ENCODE measurements around the gene C1R.
"Not testable (repeated sequence)": the region's sequence is repeated elsewhere in the genome, so short reads cannot be mapped to it uniquely, and the experiment has no call there.

Gene C1R

DNA sequence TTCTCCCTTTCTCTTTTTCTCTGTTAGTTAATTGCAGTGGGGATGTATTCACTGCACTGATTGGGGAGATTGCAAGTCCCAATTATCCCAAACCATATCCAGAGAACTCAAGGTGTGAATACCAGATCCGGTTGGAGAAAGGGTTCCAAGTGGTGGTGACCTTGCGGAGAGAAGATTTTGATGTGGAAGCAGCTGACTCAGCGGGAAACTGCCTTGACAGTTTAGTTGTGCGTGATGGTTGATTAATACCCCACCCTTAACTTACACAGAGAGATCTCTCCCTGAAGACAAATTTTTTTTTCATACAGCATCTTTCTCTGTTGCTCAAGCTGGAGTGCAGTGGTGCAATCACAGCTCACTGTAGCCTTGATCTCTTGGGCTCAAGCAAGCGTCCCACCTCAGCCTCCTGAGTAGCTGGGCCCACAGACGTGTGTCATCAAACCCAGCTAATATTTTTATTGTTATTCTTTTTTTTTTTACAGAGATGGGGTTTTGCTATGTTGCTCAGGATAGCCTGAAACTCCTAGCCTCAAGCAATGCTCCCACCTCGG, 27.1 kb downstream of the C1R start:
- no peak for DNase-seq

DNA sequence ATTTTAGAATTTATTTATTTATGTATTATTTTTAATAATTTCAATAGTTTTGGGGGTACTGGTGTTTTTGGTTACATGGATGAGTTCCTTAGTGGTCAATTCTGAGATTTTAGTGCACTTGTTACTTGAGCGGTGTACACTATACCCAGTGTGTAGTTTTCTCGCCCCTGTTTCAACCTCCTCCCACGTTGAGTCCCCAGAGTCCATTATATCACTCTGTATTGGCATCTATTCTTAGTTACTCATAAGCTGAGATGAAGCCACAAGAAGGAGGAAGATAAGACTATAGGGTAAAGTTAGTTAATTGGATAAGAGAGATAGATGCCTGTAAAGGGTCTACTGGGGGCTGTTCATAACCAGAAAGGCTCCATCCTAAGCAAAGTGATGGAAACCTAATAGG, 27.7 kb downstream of the C1R start:
- DNase-seq: no peak

DNA sequence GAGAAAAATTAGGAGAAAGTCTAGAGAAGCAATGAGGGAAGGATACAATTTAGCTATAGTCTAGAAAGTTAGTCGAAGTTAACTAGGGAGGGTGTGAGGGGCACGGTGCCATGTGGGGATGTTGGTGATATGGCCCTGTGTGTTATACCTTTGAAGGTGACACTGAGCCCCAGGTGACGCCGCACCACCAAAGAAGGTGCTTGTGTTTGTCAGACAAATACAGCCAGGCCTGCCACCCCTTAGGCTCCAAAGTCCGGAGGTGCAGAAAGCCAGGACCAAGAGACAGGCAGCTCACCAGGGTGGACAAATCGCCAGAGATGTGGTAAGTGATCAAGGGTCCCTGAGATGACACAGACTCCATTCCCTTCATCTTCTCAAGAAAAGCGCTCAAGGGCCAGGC, 30.6 kb downstream of the C1R start:
- no peak for DNase-seq

DNA sequence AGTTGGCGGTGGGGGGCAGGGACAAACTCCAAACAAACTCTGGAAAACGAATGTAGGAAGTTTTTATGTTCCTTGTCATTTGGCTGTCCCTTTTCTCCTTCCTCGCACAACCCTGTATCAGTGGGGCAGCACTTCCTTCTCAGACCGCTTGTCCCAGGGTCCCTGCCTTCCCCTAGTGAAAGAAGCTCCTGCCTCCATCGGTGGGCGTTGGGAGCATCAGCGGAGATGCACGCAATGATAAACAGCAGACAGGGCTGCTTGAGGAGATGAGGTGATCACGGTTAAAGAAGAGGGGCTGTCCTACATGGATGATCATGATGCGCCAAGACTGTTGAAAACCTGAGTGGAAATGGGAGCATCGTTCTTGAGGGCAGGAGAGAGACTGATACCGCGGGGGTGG, 31.1 kb downstream of the C1R start:
- DNase-seq: no peak

DNA sequence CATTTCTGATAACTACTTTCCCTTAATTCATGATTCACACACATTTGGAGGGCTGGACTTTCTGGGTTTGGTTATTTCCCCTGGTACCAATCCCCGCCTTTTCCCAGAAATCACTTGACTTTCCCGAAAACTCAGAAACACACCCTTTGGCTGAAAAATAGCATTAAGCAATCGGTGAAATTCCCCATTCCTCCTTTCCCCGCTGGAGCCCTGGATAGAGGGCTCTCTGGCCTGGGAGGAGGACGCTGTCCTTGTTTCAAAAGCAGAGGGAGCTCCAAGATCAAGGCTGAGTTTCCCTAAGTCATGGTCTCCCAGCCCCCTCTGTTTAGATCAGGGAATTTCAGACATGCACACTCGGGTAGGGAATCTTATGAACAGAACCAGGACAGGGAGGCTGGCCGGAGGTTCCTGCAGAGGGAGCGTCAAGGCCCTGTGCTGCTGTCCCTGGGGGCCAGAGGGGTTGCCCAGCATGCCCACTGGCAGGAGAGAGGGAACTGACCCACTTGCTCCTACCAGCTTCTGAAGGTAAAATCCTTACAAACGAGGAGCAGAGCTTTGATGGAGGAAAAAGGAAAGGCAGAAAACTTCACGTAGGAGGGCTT, 31.8 kb downstream of the C1R start, which contains the start of gene C1S:
TSS of gene C1S (plus strand) at position 366 of the 602 bp plus-strand sequence. CDS start 1,195 bp downstream, outside the sequence.
- DNase-seq: no peak

DNA sequence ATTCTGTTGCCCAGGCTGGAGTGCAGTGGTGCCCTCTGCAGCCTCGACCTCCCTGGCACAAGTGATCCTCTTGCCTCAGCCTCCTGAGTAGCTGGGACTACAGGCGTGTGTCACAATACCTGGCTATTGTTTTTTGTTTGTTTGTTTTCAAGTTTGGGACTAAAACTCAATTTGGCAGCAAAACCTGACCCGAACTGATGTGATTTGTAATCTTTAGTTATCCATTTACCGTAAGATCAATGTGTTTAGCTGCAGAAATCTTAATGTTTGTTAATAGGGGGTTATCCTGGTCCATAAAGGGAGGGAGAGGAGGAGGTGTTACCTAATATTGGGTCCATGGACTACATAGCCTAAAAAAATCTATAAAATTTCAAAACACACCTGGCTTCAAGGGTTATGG, 32.5 kb downstream of the C1R start:
- DNase-seq: no peak

DNA sequence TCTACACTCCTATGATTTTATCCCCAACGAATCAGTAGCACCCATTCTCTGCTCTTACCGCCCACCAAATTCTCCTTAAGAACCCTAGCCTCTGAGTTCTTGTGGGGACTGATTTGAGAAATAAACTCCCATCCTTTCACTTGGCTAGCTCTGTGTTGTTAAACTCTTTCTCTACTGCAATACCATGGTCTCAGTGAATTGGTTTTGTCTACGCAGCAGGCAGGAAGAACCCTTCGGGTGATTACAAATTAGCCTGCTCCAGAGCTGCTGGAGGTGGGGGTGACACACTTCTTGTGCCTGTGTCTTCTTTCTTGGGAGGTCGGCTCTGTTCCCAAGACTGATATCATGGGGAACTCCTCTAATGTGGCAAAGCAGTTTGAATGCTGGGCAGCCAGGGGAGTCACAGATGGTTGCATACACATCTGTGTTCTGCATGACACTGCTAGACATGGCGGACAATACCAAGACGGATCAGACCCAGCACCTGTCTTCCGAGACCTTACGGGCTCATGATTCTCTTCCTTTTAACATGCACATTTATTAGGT, 33.3 kb downstream of the C1R start:
- DNase-seq: no peak

DNA sequence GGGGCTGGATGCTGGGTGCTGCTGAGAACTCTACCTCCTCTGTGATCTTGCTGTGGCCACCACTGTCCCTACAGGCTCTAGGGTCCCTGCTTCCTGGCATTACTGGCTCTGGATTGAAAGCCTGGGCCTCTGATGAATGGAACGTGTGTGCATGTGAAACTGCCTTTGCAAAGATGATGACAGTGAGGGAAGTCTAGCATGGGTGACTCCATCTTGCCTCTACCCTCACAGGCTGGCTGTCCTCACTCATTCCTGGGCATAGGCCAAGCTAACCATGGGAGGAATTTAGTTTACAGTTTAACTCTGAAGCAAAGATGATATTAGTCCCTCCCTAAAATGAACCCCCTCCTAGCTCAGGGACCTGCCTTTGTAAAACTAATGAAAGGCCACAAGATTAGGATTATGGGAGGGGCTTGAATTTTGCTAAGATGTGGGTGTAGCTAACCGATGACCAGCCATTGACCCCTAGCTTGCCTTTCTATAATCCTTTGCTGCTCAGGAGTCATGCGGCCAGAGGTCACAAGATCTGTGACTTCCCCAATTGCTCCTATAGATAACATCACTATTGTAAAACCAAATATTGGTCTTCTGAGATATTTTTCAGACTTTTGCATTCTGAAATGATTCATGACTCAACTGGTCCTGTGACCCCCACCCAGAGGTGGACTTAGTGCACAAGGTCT, 33.9 kb downstream of the C1R start:
- no peak for DNase-seq

DNA sequence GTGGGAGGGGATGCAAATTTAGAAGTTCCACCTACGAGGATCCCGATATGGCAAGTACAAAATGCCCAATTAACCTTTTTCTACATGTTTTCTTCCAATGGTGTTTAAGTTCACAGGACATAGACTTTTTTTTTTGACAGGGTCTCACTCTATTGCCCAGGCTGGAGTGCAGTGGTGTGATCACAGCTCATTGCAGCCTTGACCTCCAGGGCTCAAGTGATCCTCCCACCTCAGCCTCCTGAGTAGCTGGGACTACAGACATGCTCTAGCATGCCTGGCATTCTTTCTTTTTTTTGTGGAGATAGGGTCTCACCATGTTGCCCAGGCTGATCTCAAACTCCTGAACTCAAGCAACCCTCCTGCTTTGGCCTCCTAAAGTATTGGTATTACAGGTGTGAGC, 36.5 kb downstream of the C1R start:
- not testable (repeated sequence) for DNase-seq

DNA sequence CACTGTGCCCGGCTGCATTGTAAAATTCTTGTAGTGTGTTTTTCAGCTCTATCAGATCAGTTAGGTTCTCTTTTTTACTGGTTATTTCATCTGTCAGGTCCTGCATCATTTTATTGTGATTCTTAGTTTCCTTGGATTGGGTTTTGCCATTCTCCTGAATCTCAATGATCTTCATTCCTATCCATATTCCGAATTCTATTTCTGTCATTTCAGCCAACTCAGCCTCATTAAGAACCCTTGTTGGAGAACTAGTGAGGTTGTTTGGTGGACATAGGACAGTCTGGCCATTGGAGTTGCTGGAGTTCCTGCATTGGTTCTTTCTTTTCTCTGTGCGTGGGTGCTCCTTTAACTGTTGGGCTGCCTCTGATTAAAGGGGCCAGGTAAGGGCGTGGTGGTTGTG, 37.3 kb downstream of the C1R start:
- no peak for DNase-seq

DNA sequence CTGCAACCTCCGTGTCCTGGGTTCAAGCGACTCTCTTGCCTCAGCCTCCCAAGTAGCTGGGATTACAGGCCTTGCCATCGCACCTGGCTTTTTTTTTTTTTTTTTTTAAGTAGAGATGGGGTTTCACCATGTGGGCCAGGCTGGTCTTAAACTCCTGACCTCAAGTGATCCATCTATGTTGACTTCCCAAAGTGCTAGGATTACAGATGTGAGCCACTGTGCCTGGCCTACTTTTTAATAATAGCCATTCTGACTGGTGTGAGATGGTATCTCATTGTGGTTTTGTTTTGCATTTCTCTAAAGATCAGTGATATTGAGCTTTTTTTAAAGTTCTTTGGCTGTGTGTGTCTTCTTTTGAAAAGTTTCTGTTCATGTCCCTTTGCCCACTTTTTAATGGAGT, 42.3 kb downstream of the C1R start:
- not testable (repeated sequence) for DNase-seq

DNA sequence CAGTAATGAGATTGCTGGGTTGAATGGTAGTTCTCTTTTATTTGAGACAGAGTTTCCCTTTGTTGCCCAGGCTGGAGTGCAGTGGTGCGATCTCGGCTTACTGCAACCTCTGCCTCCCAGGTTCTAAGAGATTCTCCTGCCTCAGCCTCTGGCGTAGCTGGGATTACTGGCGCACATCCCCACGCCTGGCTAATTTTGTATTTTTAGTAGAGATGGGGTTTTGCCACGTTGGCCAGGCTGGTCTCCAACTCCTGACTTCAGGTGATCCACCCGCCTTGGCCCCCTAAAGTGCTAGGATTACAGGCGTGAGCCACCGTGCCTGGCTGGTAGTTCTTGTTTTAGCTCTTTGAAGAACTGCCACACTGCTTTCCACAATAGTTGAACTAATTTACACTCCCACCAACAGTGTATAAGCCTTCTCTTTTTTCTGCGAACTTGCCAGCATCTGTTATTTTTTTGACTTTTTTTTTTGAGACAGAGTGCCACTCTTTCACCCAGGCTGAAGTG, 42.7 kb downstream of the C1R start:
- DNase-seq: not testable (repeated sequence)

DNA sequence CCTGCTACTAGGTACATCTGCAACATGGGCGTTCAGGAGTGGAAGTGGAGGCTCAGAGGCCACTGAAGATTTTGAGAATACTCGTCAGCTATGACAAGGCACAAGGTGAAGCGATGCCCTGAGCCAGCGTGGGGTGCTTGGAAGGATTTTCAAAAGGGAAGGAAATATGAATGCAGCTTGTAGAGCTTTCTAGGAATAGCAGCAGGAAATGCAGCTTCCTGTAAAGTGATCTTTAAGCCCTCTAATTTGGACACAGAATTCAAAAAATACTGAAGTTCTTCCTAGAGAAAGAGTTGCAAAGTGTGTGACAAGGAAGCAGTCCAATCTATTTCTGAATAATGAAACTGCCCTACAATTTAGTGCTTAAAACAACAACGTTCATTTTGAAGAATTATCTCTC, 44.9 kb downstream of the C1R start:
- DNase-seq: no peak

DNA sequence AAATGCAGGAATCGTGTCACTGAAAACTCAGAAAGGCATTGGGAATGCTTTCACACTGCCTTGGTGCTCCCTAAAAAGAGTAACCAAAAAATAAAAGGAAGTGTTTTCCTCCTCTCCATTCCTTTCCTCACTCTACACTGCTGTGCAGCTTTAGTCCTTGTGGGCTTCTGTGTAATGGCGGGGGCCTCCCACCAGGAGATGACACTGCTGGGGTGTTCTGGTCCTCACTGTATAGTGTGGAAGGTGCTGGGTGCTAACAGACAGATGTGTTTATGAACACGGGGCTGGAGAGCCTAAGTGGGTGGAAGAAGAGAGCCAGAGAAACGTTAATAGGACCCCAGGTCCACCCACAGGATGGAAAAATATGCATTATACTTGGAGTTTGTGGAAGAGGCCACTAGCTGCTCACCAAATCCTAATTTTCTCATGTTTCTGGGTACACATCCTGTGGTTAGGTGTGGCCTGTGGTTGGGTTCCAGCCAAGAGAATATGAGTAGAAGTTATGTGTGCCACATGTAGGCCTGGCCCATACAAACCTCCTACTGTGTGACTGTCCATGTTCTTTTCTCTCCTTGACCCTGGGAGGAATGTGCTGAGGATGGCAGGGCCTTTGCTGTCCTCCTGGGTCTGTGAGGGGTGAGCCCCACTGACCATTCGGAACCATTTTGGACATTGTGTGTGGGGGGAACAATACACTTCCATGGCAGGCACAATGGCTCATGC, 45.7 kb downstream of the C1R start:
- DNase-seq: no peak

DNA sequence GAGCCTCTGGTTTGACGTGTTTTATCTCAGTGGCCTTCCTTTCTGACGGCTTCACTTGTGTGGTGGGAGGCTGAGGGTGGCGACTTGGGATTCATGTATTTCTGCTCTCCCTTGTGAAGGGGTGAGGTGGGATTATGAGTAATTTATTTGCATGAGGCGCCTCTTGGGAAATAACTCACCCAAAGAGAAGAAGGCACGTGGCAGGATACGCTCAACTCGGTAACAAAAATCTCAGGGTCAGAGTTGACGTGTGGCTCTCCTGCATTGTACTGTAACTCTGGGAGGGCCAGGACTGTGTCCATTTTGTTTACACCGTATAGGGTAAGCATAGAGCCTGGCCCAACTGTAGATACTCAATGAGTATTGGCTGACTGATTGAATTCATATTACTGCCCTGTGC, 46.3 kb downstream of the C1R start:
- DNase-seq: no peak

DNA sequence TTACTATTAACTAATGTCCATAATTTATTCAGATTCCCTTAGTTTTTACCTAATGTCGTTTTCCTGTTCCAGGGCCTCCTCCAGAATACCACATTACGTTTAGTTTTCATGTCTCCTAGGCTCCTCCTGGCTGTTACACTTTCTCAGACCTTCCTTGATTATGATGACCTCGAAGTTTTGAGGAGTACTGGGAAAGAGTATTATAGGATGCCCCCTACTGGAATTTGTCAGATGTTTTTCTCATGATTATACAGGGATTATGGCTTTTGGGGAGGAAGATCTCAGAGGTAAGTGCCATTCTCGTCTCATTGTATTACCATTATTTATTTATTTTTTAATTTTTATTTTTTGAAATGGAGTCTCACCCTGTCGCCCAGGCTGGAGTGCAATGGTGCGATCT, 49.4 kb downstream of the C1R start:
- DNase-seq: no peak

DNA sequence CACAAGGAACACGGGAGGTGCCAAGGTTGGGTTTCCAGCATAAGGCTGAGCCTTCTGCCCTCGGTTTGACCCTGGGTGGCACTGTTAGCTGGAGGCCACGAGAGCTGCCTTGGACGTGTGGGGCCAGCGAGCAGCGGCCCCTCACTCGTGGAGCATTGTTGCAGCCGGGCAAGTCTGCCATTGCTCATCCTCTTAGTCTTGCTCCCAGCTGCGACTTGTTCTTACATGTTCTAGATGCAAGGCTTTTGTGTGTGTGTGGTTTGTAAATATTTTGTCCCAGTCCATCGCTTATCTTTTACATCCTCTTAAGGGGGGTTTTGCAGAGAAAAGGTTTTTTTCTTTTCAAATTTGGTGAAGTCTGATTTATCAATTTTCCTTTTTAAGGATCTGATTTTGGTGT, 52.8 kb downstream of the C1R start:
- no peak for DNase-seq

DNA sequence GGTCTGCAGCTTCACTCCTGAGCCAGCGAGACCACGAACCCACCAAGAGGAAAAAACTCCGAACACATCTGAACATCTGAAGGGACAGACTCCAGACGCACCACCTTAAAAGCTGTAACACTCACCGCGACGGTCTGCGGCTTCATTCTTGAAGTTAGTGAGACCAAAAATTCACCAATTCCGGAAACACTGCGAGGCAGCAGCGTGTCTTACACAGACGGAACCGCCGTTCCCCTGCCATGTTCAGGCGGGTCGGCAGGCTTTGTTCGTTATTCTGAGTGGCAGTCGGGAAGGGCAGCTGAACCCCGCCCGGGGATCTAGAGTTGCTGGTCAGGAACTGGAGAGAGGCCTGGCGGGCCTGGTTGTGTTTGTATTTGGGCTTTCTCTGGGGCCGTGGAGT, 53.7 kb downstream of the C1R start:
- DNase-seq: no peak

DNA sequence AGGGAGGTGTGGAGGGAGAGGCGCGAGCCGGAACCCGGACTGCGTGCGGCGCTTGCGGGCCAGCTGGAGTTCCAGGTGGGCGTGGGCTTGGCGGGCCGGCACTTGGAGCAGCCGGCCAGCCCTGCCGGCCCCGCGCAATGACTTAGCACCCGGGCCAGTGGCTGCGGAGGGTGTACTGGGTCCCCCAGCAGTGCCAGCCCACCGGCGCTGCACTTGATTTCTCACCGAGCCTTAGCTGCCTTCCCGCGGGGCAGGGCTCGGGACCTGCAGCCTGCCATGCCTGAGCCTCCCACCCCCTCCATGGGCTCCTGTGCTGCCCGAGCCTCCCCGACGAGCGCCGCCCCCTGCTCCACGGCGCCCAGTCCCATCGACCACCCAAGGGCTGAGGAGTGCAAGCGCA, 54.8 kb downstream of the C1R start:
- not testable (repeated sequence) for DNase-seq

DNA sequence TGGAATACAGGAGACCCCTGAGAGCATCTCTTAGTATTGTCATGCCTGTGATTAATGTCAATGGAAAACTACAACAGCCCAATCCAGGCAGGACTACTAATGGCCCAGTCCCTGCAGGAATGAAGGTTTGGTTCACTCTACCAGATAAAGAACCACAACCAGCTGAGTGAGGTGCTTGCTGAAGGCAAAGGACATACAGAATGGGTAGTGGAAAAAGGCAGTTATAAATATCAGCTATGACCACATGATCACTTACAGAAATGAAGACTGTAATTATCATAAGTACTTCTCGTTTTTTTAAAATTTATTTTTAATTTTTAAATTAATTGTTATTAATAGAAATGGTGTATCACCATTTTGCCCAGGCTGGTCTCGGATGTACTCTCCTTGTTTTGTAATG, 56.8 kb downstream of the C1R start:
- no peak for DNase-seq

DNA sequence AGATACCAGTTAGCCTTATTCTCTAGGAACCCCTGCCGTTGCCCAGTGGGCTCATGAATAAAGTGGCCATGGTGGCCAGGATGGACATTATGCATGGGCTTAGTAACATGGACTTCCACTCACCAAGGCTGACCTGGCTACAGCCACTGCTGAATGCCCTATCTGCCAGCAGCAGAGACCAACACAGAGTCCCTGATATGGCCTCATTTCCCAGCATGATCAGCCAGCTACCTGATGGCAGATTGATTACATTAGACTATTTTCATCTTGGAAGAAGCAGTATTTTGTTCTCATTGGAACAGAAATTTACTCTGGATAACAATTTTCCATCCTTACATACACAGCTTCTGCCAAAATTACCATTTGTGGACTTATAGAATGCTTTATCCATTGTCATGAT, 57.8 kb downstream of the C1R start:
- no peak for DNase-seq

DNA sequence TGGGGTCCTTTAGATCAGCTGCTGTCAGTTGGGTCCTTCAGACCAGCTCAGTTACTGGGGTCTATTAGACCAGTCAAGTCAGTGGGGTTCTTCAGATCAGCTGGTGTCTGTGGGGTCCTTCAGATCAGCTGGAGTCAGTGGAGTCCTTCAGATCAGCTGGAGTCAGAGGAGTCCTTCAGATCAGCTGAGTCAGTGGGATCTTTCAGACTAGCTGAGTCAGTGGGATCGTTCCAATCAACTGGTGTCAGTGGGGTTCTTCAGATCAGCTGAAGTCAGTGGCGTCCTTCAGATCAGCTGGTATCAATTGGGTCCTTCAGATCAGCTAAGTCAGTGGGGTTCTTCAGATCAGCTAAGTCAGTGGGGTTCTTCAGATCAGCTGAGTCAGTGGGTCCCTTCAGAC, 59.3 kb downstream of the C1R start:
- no peak for DNase-seq

DNA sequence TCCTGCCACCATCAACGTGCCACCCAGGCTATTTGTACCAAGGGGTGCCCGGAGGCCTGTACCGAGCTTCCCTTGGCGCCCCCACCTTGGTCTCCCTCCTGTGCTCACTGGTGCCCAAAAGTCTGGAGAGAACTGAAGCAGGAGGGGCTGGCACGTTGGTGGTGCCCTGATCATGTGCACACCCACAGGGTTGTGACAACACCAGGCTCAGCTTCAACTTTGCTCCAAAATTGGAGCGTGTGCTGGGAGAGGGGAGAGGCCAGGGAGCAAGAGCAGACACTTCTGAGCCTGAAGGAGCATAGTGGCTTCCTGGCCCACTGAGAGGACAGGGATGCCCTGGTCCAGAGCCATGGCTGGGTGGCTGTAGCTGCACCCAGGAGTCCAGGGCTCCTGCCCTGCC, 60.9 kb downstream of the C1R start:
- no peak for DNase-seq
